Measurements from ENCODE around the gene SRGAP1.

SRGAP1 gene

DNA sequence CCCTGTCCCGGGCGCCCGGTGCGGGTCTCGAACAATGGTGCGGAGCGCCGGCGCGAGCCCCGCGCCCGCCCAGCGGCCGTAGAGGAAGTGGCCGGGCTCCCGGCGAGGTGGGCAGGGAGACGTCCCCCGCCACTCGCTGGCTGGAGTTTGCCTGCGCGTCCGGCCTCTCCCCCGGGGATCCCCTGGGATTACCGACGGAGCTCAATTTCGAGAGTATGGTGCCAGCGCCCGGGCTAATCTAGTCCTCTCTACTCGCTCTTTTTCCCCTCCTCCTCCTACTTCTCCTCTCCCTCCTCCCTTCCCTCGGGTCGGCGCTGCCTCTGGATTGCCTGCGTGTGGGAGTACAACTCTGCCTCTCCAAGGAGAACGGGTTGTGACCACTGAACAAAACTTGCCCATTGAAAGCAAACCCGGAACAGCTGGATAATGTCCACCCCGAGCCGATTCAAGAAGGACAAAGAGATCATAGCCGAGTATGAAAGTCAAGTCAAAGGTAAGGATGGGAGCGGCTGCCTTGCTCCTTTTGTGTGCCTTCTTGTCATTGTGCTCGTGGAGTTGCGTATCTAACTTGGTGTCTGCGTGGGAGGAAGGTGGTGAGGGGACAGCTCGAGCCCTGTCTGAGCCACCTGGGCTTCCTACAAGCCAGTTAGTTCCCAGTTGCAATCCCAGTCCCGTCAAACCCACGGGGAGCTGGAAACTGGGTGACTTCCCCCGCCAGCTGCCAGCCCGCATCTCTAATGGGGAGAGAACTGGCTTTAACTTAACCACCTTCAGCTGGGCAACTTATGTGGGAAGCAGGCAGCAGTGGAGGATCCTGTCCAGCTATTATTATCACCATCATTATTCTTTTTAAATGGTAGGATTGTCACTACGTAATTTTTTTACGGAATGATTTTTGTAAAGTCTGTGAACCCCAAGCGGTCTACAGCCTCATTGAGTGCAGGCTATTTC lies at the start of gene SRGAP1:
TSS of gene SRGAP1 (plus strand) at position 310 of the 951 bp plus-strand sequence. CDS start at position 427, 117 bp downstream.
- DNase-seq, result peak; percentile 43

DNA sequence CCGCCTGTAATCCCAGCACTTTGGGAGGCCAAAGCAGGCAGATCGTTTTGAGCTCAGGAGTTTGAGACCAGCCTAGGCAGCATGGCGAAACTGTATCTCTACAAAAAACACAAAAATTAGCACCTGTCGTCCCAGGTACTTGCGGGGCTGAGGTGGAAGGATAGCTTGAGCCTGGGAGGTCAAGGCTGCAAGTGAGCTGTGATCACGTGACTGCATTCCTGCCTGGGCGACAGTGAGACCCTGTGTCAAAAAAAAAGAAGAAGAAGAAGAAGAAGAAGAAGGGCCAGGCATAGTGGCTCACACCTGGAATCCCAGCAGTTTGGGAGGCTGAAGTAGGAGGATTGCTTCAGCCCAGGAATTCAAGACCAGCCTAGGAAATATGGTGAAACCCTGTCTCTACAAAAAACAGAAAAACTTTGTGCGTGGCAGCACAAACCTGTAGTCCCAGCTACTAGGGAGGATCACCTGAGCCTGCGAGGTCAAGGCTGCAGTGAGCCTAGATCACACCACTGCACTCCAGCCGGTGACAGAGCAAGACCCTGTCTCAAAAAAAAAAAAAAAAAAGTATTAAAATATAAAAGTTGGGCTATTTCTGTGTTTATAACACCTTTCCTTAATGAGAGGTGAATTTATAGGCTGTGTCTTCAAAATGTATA lies 49.3 kb upstream of the SRGAP1 start:
- DNase-seq, result no peak

DNA sequence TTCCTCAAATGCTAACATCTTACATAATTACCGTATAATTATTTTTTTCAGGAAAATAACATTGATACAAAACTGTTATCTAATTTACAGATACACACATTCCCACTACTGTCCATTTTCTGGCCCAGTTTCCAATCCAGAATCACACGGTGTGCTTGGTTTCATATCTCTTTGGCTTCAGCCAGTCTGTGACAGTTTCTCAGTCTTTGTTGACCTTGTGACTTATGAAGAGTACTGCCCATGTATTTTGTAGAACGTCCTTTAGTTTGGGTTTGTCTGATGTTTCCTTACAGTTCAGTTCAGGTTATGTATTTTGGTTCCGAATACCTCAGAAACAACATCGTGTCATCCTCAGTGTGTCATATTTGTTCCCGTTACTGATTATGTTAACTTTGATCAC lies 48.6 kb upstream of the SRGAP1 start:
- DNase-seq, result no peak

DNA sequence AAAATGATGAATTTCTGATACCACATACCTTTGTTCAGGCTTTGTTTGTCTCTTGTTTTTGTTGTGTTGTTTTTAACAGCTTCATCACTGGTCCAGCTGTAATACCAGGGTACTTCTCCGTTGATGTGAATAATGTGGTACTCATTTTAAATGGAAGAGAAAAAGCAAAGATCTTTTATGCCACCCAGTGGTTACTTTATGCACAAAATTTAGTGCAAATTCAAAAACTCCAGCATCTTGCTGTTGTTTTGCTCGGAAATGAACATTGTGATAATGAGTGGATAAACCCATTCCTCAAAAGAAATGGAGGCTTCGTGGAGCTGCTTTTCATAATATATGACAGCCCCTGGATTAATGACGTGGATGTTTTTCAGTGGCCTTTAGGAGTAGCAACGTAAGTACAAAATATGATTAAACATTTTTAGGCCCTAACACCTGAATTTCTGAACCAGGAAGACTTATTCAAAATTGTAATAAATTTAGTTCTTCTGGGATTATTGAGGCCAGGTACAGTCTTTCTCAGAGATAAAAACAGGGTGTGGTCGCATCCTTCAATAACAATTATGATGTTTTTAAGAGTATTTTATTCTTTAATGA lies 42.4 kb upstream of the SRGAP1 start:
- peak; percentile 44 for DNase-seq

DNA sequence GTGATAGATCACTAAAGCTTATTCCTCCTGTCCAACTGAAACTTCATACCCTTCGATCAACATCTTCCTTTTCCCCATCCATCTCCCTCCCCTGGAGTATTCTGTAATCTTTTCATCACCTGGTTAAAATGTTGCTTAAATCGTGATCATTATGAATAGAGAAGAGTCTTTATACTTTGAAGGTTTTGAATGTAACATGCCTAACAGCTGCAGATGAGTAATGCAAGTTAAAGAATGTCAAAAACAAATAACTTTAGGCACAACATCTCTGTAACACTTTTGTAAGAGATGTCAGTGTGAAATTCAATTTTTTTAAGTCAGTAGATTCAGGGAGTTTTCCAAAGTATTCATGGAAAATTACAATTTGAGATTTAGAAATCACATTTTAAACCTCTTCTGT lies 39.8 kb upstream of the SRGAP1 start:
- DNase-seq, result no peak

DNA sequence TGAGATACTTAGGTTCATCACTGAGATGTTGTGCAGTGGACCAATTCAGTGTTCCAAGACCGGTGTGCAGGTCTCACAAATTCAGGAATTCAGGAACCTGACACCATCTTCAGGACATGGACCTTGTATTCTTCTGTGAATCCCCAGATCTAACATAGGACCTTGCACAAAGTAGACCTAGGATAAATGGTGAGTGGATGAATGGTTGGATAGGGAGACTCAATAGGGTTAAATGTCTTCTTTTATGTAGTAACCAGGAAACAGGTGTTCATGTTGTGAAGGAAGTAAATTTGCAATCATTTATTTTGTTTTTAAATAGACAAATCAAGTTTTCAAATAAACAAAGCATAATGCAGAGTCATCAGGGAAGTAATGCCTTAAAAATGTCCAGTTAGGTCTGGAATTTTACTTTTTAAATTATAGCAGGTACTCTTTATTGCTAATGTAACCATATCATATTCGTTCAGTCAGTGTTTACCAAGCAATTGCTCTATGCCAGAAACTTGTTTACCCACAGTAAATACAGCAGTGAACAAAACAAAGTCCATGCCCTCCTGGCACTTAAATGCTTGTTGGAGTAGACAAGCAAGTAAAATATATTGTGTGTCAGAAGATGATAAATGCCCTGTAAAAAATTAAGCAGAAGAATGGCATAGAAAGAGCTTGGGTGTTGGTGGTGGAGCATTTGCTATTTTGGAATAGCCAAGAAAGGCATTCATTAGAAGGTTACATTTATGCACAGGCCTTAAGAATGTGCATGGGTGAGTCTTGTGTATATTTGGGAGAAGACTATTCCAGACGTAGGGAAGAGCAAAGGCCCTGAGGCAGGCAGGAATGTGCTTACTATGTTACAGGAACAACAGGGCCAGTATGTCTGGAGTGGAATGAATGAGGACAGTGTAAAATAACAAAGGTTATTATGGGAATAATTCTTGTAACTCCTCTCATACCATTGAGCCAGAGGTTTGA lies 38.5 kb upstream of the SRGAP1 start:
- DNase-seq, result peak; percentile 91

DNA sequence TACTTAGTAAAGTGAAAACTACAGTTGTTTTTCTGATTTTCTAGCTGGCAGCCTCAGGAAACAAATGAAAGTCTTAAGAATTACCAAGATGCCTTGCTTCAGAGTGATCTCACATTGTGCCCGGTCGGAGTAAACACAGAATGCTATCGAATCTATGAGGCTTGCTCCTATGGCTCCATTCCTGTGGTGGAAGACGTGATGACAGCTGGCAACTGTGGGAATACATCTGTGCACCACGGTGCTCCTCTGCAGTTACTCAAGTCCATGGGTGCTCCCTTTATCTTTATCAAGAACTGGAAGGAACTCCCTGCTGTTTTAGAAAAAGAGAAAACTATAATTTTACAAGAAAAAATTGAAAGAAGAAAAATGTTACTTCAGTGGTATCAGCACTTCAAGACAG lies 35.9 kb upstream of the SRGAP1 start:
- no peak for DNase-seq

DNA sequence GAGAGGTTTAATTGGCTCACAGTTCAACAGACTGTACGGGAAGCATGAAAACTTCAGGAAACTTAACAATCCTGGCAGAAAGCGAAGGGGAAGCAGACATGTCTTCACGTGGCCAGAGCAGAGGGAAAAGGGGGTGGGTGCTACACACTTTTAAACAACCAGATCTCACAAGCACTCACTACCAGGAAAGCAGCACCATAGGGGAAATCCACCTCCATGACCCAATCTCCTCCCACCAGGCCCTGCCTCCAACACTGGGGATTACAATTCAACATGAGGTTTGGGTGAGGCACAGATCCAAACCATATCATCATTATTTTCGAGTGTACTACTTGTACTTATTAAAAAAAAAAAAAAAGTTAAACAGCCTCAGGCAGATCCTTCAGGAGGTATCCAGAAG lies 34.9 kb upstream of the SRGAP1 start:
- DNase-seq, result no peak

DNA sequence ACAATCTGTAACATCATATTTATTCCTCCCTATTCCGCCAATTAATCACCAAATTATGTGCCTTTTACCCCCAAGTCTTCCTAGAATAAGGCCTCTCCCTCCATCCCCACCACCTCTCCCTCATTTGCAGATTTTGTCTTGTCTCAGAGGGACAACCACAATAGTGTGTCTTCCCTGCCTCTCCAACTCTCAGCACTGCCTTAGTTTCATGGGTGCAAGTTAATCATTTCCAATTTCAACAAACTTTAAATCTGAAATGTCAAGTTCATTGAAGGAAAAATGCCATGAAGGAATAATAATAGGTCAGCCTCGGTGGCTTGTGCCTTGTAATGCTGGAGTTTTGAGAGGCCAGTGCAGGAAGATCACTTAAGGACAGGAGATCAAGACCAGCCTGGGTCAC lies 33.2 kb upstream of the SRGAP1 start:
- no peak for DNase-seq

DNA sequence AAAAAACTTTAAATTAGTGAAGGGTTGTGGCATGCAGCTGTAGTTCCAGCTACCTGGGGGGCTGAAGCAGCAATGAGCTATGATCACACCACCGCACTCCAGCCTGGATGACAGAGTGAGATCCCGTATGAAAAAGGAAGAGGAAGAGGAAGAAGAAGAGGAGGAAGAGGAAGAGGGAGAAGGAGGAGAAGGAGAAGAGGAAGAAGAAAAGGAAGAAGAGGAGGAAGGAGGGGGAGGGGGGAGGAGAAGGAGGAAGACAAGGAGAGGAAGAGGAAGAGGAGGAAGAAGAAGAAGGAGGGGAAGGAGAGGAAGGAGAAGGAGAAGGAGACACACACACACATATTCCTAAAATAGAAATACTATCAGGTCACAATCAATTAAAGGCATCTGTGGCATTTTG lies 32.7 kb upstream of the SRGAP1 start:
- DNase-seq, result no peak

DNA sequence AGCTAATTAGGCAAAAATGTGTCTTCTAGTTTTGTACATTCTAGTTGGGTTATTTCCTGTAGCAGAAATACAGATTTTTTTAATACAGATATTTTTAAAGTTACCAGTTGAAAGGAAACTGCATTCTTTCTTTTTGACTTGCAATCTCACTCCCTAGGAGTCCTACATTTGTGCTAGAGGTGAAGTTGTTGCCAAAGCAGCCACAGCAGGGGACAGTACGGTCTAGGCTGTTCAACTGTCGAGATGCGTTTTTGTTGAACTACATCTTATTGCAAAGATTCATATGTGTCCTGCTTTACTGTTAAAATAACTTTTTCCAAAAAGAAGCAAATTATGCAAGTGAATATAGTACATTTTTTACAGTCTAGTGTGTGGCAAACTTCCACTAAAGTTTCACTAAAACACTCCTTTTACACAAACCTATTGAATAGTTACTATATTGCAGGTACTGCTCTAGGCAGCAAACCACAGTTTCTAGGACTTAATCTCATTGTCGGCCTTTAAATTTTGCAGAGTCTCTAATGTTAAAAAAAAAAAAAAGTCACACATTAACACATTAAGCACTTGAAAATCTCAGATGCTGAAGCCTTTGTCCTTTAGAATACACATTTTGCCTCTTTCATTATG lies 30.2 kb upstream of the SRGAP1 start:
- peak; percentile 14 for DNase-seq

DNA sequence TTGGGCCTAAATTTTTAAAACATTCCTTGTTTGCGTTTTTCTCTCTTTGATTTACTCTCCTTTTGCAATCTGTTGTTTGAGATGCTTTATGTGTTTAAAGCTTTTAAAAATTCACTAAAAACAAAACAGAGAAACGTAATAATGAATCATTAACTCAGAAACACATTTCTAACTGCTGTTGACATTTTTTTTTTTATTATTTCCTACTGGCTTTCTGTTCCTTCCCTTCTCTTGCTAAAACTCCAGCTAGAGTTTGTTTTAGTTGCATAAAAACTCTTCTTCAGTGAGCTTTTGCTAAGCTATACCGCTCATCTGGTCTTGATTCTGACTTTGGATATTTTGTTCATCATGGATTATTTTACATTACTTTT lies 29.0 kb upstream of the SRGAP1 start:
- DNase-seq, result no peak

DNA sequence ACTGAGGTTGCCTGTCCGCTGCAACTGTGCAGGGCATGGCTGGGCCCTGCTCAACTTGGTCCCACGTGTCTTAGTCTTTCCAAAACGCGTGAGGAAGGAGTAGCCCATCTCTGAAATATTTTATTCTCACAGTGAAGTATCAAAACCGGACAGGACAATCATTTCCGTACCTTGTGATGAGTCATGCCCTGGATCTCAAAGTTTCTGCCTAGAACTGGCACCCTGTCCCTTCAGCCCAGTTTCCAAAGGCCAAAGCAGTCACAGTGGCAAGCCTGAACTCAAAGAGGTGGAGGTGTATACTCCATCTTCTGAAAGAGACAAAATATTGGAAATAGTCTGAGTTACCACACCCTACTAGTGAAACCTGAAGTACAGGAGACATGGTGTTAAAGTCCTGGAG lies 28.5 kb upstream of the SRGAP1 start:
- no peak for DNase-seq

DNA sequence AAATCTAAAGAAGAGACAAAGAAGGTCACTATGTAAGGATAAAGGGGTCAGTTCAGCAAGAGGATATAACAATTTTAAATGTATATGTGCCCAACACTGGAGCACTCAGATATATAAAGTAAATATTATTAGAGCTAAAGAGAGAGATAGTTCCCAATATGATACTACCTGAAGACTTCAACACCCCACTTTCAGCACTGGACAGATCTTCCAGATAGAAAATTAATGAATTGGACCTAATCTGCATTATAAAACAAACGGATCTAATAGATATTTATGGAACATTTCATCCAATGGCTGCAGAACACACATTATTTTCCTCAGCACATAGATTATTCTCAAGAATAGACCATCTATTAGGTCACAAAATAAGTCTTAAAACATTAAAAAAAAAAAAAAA lies 24.1 kb upstream of the SRGAP1 start:
- no peak for DNase-seq

DNA sequence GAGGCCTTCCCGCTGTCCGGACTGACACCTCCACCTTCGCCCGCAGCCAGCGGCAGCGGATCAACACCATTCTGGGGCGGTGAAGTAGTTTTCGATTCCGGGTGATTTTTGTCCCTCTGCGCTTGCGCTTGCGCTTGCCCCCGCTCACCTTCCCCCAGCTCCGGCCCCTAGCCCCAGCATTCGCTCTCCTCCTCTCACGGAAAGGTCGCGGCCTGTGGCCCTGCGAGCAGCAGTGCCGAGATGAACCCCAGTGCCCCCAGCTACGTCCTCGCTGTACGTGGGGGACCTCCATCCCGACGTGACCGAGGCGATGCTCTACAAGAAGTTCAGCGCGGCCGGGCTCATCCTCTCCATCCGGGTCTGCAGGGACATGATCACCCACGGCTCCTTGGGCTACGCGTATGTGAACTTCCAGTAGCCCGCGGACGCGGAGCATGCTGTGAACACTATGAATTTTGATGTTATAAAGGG lies 22.7 kb upstream of the SRGAP1 start:
- no peak for DNase-seq

DNA sequence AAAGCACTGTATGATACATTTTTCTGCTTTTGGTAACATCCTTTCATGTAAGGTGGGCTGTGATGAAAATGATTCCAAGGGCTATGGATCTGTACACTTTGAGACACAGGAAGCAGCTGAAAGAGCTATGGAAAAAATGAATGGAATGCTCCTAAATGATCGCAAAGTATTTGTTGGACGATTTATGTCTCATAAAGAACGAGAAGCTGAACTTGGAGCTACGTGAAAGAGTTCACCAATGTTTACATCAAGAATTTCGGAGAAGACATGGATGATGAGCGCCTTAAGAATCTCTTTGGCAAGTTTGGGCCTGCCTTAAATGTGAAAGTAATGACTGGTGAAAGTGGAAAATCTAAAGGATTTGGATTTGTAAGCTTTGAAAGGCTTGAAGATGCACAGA lies 22.1 kb upstream of the SRGAP1 start:
- DNase-seq, result no peak

DNA sequence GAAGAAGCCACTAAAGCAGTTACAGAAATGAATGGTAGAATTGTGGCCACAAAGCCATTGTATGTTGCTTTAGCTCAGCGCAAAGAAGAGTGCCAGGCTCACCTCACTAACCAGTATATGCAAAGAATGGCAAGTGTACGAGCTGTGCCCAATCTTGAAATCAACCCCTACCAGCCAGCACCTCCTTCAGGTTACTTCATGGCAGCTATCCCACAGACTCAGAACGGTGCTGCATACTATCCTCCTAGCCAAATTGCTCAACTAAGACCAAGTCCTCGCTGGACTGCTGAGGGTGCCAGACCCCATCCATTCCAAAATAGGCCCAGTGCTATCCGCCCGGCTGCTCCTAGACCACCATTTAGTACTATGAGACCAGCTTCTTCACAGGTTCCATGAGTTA lies 21.5 kb upstream of the SRGAP1 start:
- no peak for DNase-seq

DNA sequence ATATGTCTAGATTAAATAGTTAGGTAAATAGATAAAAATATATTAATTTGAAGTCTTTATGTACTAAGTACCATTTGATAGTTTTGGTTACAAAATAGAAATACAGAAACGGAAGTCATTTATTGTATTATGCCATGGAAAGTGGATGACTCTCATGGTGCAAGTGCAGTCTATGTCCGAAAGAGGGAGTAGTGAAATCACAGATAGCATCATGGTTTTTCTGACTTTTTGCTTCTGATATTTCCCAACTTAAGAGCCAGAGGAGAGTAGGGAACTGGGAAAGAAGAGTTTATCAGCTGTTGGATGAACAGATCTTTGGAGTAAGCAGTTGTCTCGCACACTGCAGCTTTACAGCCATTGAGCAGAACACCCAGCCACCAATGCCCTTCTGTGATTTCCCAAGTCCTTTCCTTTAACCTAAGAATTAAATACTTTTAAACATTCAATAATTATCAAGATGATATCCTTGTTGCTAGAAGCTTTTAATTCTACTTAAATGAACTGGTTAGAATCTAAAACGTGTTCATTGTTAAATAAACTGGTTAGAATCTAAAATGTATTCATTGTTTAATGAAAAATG lies 18.4 kb upstream of the SRGAP1 start:
- peak; percentile 52 for DNase-seq

DNA sequence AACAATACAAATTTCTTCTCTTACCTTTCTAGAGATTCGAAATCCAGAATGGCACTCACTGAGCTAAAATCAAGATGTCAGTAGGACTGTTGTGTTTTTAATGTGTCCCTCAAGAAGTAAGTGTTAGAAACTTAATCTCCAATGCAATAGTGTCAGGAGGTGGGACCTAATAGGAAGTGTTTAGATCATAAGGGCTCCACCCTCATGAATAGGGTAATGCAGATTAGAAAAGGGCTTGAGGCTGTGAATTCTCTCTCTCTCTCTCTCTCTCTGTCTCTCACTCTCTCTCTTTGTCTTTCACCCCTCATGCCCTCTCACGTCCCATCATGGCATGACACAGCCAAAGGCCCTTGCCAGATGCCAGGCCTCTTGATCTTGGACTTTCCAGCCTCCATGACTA lies 15.6 kb upstream of the SRGAP1 start:
- no peak for DNase-seq

DNA sequence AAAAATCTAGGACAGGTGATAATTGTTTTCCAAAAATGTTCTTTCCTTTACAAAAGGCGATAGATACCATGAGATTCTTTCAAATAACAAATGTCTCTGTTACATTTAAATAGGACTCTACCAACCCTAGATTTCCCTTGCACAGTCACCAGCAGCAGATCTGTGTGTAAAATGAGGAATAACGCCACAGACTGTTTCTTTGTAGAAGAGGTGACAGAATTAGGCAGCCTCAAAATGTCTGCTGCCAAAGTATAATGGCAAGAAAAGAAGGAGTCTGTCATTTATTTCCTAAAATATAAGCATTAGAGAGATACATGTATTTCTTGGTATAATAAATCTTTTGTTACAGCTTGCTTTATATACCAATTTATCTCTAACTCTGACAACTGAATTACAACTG lies 8.5 kb upstream of the SRGAP1 start:
- no peak for DNase-seq

DNA sequence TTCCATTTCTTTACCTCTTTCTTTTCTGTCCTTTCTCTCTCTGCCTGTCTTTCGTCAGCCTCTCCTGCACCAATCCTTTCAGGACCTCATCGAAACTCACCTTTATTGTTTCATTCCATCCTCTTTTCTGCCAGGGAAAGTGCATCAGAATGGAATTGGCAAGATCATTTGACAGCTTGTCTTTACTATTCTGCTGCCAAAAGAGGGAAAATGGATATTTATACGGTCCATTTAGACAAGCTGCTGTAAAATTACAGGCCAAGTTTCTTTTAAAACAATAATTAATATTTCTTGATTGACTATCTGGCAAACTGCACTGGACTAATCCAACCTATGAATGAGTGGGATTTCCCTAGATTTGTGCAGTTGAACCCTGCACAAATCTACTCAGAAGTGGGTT lies 7.6 kb upstream of the SRGAP1 start:
- no peak for DNase-seq

DNA sequence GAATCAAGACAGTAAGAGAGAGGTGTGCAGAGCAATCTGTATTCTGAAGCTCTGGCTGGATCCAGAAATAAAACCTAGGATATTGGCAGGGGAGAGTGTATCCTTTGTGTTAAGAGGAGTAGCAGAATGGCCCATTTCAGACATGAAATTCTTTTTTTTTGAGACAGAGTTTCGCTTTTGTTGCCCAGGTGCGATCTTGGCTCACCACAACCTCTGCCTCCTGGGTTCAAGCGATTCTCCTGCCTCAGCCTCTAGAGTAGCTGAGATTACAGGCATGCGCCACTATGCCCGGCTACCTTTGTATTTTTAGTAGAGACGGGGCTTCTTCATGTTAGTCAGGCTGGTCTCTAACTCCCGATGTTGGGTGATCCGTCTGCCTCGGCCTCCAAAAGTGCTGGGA lies 6.1 kb upstream of the SRGAP1 start:
- no peak for DNase-seq

Measured in NCI-H748 treated with DMSO at 0.1 percent for 48 hours (cell line).